Measurements from ENCODE around the gene LRRC74B. TPM values are rescaled to one million over a fixed set of nuclear protein-coding genes. Genes with fewer than 3 reads are reported as not detected.

Gene LRRC74B
- total RNA-seq, 4 donors from 2014 or later = not detected

GRCh38 chr22:21042978-21043859 lies 2.5 kb upstream of the LRRC74B start:
- TF ChIP-seq CTCF (IDR thresholded peaks at IDR 0.05; ENCODE audit: low read depth) = no peak

- no peak for TF ChIP-seq CTCF (IDR thresholded peaks at IDR 0.05; ENCODE audit: low read depth)
Measured at GRCh38 chr22:21043860-21044535, 1.7 kb upstream of the LRRC74B start.

DNA sequence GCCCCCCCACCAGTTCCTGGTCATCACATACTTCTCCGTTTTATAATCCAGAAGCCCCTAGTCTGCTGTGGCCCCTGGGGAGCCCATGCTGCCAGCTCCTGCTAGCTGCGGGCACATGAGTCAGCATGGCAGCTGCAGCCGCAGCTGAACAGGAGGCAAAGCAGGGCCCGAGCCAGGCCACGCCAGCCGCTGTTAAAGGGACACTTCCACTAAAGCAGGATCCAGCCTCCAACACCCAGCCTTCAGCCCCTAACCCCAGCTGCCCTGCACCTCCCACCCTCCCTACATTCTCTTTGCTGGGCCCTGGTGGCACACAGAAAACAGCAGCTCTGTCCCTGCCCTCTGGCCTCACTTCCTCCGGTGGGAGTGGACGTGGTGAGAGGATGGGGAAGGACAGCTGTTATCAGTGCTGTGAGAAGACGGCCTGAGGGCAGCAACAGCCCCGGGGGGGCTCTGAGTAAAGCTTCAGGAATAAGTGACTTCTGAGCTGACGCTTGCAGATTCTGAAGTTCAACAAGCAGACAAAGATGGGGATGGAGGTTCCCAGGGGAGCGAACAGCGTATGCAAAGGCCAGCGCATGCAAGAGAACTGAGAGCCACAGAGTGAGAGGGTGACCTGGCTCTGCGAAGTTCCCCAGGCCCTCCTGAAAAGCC lies 688 bp upstream of the LRRC74B start:
- no peak for TF ChIP-seq CTCF (IDR thresholded peaks at IDR 0.05; ENCODE audit: low read depth)

DNA sequence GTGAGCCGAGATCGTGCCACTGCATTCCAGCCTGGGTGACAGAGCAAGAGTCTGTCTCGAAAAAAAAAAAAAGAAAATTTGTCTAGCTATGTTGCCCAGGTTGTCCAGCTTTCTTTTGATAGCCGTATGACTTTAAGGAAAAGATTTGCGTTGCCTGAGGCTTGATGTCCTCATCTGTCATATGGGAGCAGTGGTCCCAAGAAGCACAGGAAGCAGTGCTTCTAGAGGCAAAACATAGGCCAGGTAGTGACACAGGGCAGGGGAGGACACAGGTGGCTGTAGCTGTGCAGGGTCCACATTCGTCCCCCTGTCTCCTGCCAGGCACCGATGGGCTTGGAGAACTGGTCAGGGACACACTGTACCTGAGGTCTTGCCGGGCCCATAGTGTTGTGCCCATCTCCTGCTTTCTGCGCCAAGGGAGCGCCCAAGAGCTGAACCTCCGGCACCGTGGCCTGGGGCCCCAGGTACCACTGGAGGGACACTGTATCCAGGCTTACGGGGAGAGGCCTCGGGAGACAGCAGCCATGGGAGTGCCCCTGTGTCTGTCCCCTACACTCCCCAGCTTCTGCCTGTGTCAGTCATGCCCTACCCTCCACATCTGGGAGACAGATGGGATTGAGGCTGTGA lies 1.4 kb downstream of the LRRC74B start:
- no peak for TF ChIP-seq CTCF (IDR thresholded peaks at IDR 0.05; ENCODE audit: low read depth)

DNA sequence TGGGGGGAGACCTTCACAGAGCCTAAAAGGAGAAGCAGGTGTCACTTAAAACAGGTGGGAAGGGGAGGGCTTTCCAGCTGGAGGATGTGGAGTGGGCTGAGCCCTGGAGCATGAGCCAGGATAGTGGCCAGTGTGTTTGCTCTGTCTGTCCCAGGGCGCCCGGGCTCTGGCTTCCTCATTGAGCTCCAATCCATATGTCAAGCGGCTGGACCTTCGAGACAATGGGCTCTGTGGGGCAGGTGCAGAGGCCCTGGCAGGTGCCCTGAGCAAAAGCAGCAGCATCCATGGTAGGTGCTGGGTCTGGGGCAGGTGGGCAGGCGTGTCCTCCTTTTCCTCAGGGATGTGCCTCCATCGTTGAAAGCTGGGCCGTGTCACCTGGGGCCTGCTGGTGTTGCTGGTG lies 2.0 kb downstream of the LRRC74B start:
- no peak for TF ChIP-seq CTCF (IDR thresholded peaks at IDR 0.05; ENCODE audit: low read depth)

- no peak for TF ChIP-seq CTCF (IDR thresholded peaks at IDR 0.05; ENCODE audit: low read depth)
Measured at GRCh38 chr22:21051145-21051830, 5.5 kb downstream of the LRRC74B start.
